ENCODE results near the gene HSPE1.

DNA sequence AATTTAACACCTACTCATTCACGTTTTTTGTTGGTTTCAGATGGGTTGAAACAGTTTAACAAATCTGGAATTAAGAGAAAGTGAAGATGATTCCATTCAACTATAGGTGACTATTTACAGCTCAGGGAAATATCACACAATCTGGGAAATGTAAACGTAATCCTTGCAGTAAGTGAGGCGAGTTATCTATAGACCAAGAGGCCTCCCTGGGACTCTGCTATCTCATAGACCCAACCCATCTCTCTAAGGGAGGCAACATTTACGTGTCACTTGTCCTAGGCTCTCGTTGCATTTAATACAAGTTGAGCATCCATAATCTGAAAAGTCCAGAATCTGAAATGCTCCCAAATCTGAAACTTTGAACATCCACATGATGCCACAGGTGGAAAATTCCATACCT lies 13.7 kb downstream of the HSPE1 start:
- TF ChIP-seq EP300 (IDR thresholded peaks at IDR 0.05; ENCODE audit: low read depth) (no peak), POLR2A (IDR thresholded peaks at IDR 0.05) (no peak), POLR2AphosphoS5 (IDR thresholded peaks at IDR 0.05) (no peak)
- TF ChIP-seq, protein P1, sequence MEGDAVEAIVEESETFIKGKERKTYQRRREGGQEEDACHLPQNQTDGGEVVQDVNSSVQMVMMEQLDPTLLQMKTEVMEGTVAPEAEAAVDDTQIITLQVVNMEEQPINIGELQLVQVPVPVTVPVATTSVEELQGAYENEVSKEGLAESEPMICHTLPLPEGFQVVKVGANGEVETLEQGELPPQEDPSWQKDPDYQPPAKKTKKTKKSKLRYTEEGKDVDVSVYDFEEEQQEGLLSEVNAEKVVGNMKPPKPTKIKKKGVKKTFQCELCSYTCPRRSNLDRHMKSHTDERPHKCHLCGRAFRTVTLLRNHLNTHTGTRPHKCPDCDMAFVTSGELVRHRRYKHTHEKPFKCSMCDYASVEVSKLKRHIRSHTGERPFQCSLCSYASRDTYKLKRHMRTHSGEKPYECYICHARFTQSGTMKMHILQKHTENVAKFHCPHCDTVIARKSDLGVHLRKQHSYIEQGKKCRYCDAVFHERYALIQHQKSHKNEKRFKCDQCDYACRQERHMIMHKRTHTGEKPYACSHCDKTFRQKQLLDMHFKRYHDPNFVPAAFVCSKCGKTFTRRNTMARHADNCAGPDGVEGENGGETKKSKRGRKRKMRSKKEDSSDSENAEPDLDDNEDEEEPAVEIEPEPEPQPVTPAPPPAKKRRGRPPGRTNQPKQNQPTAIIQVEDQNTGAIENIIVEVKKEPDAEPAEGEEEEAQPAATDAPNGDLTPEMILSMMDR (IDR thresholded peaks at IDR 0.05) = no peak

All from transverse colon (tissue), 4 donors.